GM12878 (cell line): ENCODE data around the gene RNF181. TPM values are rescaled to one million over a fixed set of nuclear protein-coding genes. Genes with fewer than 3 reads are reported as not detected.
A peak's percentile ranks its signal among the peaks of the same experiment; 100 is the strongest.

Experiments used
- ATAC-seq: fragments of 200-7000 bp; cut with Tn5 transposase; 3 replicates; pipeline ENCODE4 v1.9.1; 2020; ENCODE audit warnings: mild to moderate bottlenecking, moderate library complexity
- BruUV-seq: library from RNA; stranded (reverse); fragments of 400-500 nt; replicated peaks from 2 replicates; lab custom pipeline; 2021; lab: Mats Ljungman, UMichigan
- CTCF ChIA-PET: fragments of 300-600 bp; sonication (Branson Sonifier 250); formaldehyde crosslinking; extraction: SDS; loops from one replicate; lab custom pipeline; 2021; ENCODE audit warnings: inconsistent platforms; lab: Yijun Ruan, JAX
- POLR2A ChIA-PET: fragments of 350-600 bp; formaldehyde crosslinking; extraction: SDS; loops from one replicate; lab custom pipeline; 2021; ENCODE audit warnings: inconsistent platforms; lab: Charles Lee
- RAD21 ChIA-PET: fragments of 300-600 bp; sonication (Branson Sonifier 250); formaldehyde crosslinking; loops from one replicate; lab custom pipeline; 2023; ENCODE audit warnings: antibody characterized with exemption; ENCODE audit not compliant: unreplicated experiment; lab: Charles Lee
- SMC1A ChIA-PET: fragments of 300-600 bp; sonication (Branson Sonifier 250); formaldehyde crosslinking; loops from one replicate; lab custom pipeline; 2023; ENCODE audit not compliant: unreplicated experiment, uncharacterized antibody; lab: Charles Lee
- DNase-seq: peaks from one replicate; pipeline ENCODE4 v3.0.0-alpha.2; 2011; ENCODE audit warnings: low read depth, low spot score
- FAIRE-seq: peaks from 3 replicates; lab custom pipeline; 2011; peaks lifted over from hg19 to GRCh38; lab: Jason Lieb, UNC
- H2AFZ ChIP-seq: 2 replicates; pipeline ENCODE4 v1.6.0; 2011; ENCODE audit warnings: low read depth, low read length, control low read depth; ENCODE audit not compliant: control insufficient read depth
- H3K27ac ChIP-seq: 2 replicates; pipeline ENCODE4 v1.5.1; 2011; ENCODE audit warnings: control low read depth; ENCODE audit not compliant: control insufficient read depth, insufficient read depth
- H3K27me3 ChIP-seq, 2 experiments: replicated peaks in 1 of 2; 2 replicates each; pipeline versions ENCODE4 v1.6.0 to v1.6.1; 2011; ENCODE audit warnings: low read length in 1 of 2; ENCODE audit not compliant: control insufficient read depth in 2 of 2, insufficient read depth in 2 of 2
- H3K36me3 ChIP-seq, 2 experiments: 2 replicates each; pipeline ENCODE4 v1.5.1; 2011; ENCODE audit warnings: low read length in 1 of 2; ENCODE audit not compliant: control insufficient read depth in 2 of 2, insufficient read depth in 2 of 2
- H3K4me1 ChIP-seq: 2 replicates; pipeline ENCODE4 v1.6.1; 2011; ENCODE audit warnings: mild to moderate bottlenecking, low read length, moderate library complexity, mixed read lengths; ENCODE audit not compliant: control insufficient read depth, insufficient read depth
- H3K4me2 ChIP-seq: 2 replicates; pipeline ENCODE4 v1.6.0; 2011; ENCODE audit warnings: control low read depth; ENCODE audit not compliant: control insufficient read depth, insufficient read depth
- H3K4me3 ChIP-seq: fragments of 200-600 bp; sonication (generic); 2 replicates; pipeline ENCODE4 v1.5.1; 2016
- H3K79me2 ChIP-seq: 2 replicates; pipeline ENCODE4 v1.6.0; 2011; ENCODE audit warnings: low read length; ENCODE audit not compliant: control insufficient read depth, insufficient read depth
- H3K9ac ChIP-seq: 2 replicates; pipeline ENCODE4 v1.8.0; 2011; ENCODE audit warnings: low read length, control low read depth, mixed read lengths; ENCODE audit not compliant: control insufficient read depth, insufficient read depth
- H3K9me3 ChIP-seq: replicated peaks from 3 replicates; pipeline ENCODE4 v1.5.1; 2011; ENCODE audit warnings: mild to moderate bottlenecking, low read length; ENCODE audit not compliant: control insufficient read depth, insufficient read depth
- H4K20me1 ChIP-seq: 2 replicates; pipeline ENCODE4 v1.6.0; 2011; ENCODE audit not compliant: control insufficient read depth, insufficient read depth
- BCL11A ChIP-seq: IDR thresholded peaks from 2 replicates; pipeline ENCODE4 v1.6.1; 2011; ENCODE audit warnings: low read depth, low read length
- CBX3 ChIP-seq: fragments of 200-600 bp; sonication (generic); IDR thresholded peaks from 2 replicates; pipeline ENCODE4 v1.6.1; 2016; ENCODE audit warnings: low read depth, borderline replicate concordance
- CHD4 ChIP-seq: fragments of 200-600 bp; sonication (generic); IDR thresholded peaks from 2 replicates; pipeline ENCODE4 v1.6.1; 2016; ENCODE audit warnings: mild to moderate bottlenecking
- FOXM1 ChIP-seq: IDR thresholded peaks from 2 replicates; pipeline ENCODE4 v1.6.1; 2012; ENCODE audit warnings: low read depth, mild to moderate bottlenecking, inconsistent platforms, low read length, moderate library complexity
- HDGF ChIP-seq: fragments of 450-650 bp; IDR thresholded peaks from 2 replicates; pipeline ENCODE4 v1.6.1; 2016; ENCODE audit warnings: antibody characterized with exemption
- NBN ChIP-seq: fragments of 450-650 bp; IDR thresholded peaks from 2 replicates; pipeline ENCODE4 v1.6.1; 2016
- POLR2A ChIP-seq: IDR thresholded peaks from 2 replicates; pipeline ENCODE4 v1.6.1; 2011; ENCODE audit warnings: low read depth, mild to moderate bottlenecking, low read length
- SIN3A ChIP-seq: IDR thresholded peaks from 2 replicates; pipeline ENCODE4 v1.6.1; 2012; ENCODE audit warnings: low read depth, low read length, improper control_type of control experiment
- SIX5 ChIP-seq: IDR thresholded peaks from 2 replicates; pipeline ENCODE4 v1.6.1; 2011; ENCODE audit warnings: mild to moderate bottlenecking, low read depth, low read length, moderate library complexity; ENCODE audit not compliant: severe bottlenecking
- SREBF1 ChIP-seq: IDR thresholded peaks from 2 replicates; pipeline ENCODE4 v1.6.1; 2012; ENCODE audit warnings: mild to moderate bottlenecking, low read length
- ZBED1 ChIP-seq: IDR thresholded peaks from 2 replicates; pipeline ENCODE4 v1.6.1; 2016; ENCODE audit warnings: borderline replicate concordance
- WGBS: methylation state at CpG from one replicate; pipeline ENCODE4 v1.1.6; 2016; ENCODE audit warnings: low lambda C conversion rate; ENCODE audit not compliant: insufficient replicate concordance, insufficient coverage; ENCODE audit errors: missing lambda C conversion rate; 5-methylcytosine and 5-hydroxymethylcytosine counted together
- in situ Hi-C: fragments of 300-500 bp; cut with MboI; formaldehyde crosslinking; loops from 9 replicates; pipeline ENCODE4 v1.14.3; 2018; ENCODE audit warnings: mixed read lengths
- intact Hi-C: fragments of 100-400 bp; cut with micrococcal nuclease; formaldehyde crosslinking; loops from one replicate; pipeline ENCODE4 v1.14.2; 2022; ENCODE audit not compliant: unreplicated experiment
- polyA plus RNA-seq, 11 experiments: library from polyadenylated mRNA; depleted of rRNA in 4 of 11; unstranded in 6 of 11; stranded (reverse) in 5 of 11; fragments of >200 nt; fragmentation: Nextera tagmentation in 4 of 11; fragmentation: Illumina TruSeq in 1 of 11; extraction: Ambion mirVana in 4 of 11; extraction: Trizol in 1 of 11; gene quantifications; 1 replicate in 1 of 11; 2 replicates in 10 of 11; pipeline versions ENCODE4 v1.2.1 to v1.2.3, GENCODE V29; 2011 to 2016; ENCODE audit warnings: inconsistent platforms in 2 of 11, missing spikeins in 2 of 11, low read depth in 1 of 11
- total RNA-seq, 4 experiments: library from RNA; depleted of rRNA in 3 of 4; stranded (reverse); fragments of >200 nt in 3 of 4; fragmentation: Illumina TruSeq in 1 of 4; extraction: Trizol in 1 of 4; gene quantifications; 2 replicates each; pipeline versions ENCODE4 v1.2.1 to v1.2.3, GENCODE V29; 2013 to 2021
- TF ChIP-seq, protein P1 (sequence below): fragments of 450-650 bp; IDR thresholded peaks from 2 replicates; pipeline ENCODE4 v1.6.1; 2018; ENCODE audit warnings: borderline replicate concordance, mild to moderate bottlenecking; ENCODE audit not compliant: partially characterized antibody

Gene RNF181
- total and polyA plus RNA-seq, 10 of the 15 experiments (the other 5 are each of a cell fraction or from before 2014, with no cell fraction given): 101 to 409 (median 213) TPM

DNA sequence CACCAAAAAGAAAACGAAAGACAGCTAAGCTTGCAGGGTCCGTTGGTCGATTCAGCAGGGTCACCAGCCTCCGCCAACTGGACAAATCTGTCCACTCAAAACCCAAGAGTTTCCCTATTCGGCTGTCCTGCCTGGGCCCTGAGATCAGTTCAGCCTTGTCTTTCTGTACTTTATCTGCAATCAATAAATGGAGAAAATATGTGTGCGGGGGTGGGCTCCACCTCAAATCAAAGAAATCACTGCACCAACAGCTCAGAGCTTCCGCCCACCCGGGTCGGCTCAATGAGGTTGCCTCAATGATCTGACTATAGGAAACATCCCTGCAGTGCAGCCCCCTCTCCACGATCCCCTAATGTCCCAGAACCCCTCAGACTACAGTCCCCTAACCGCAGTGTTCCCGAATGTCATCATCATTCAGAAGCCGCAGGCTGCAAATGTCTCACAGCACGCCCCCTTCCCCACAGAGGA lies 34.7 kb upstream of the RNF181 start:
- ChIA-PET RAD21 (interaction anchor here (0.9 to 2.7 kb wide), 7 partner anchors 8 to 141 kb away, joined by 3 to 15 read pairs (median 4); partner anchors contain the start of genes SH2D6 and VAMP8), CTCF (interaction anchor here (0.6 to 4.4 kb wide), 8 partner anchors 9 to 260 kb away, joined by 3 to 28 read pairs (median 3); no protein-coding TSS in a partner anchor), SMC1A (interaction anchor here (0.7 to 3.2 kb wide), 9 partner anchors 10 to 507 kb away, joined by 3 to 21 read pairs (median 7); partner anchors contain the start of gene RNF181), POLR2A (interaction anchor here (0.6 to 6.2 kb wide), 14 partner anchors 11 to 626 kb away, joined by 3 to 32 read pairs (median 6); partner anchors contain the start of genes MAT2A, RNF181, TMEM150A and VAMP8)
- Histone ChIP-seq H3K4me3 (peak overlapping the region; percentile 98), H3K36me3 (peaks cover 0 to 5% of the 10 kb centered on the region in 2 experiments; a peak in 1 of 4 replicates), H4K20me1 (no peaks in the 10 kb centered on the region), H3K27ac (peak overlapping the region; percentile 5; the same call in 1 of the 2 replicates), H3K79me2 (peaks cover 18% of the 10 kb centered on the region), H3K9ac (peak overlapping the region; percentile 80), H3K27me3 (no peaks in the 10 kb centered on the region), H3K4me1 (no peaks in the 10 kb centered on the region; the same call in 1 of the 2 replicates), H3K4me2 (peak overlapping the region; percentile 66), H2AFZ (peak overlapping the region; percentile 87), H3K9me3 (no peaks in the 10 kb centered on the region)
- TF ChIP-seq ZBED1: no peak
- TF ChIP-seq SREBF1: no peak
- no peak for TF ChIP-seq CBX3
- no peak for TF ChIP-seq CHD4
- TF ChIP-seq FOXM1: no peak
- TF ChIP-seq, protein P1, sequence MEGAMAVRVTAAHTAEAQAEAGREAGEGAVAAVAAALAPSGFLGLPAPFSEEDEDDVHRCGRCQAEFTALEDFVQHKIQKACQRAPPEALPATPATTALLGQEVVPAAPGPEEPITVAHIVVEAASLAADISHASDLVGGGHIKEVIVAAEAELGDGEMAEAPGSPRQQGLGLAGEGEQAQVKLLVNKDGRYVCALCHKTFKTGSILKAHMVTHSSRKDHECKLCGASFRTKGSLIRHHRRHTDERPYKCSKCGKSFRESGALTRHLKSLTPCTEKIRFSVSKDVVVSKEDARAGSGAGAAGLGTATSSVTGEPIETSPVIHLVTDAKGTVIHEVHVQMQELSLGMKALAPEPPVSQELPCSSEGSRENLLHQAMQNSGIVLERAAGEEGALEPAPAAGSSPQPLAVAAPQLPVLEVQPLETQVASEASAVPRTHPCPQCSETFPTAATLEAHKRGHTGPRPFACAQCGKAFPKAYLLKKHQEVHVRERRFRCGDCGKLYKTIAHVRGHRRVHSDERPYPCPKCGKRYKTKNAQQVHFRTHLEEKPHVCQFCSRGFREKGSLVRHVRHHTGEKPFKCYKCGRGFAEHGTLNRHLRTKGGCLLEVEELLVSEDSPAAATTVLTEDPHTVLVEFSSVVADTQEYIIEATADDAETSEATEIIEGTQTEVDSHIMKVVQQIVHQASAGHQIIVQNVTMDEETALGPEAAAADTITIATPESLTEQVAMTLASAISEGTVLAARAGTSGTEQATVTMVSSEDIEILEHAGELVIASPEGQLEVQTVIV: no peak
- no peak for TF ChIP-seq HDGF
- TF ChIP-seq NBN: no peak
- TF ChIP-seq SIX5: no peak
- no peak for TF ChIP-seq POLR2A
- no peak for TF ChIP-seq SIN3A
- TF ChIP-seq BCL11A: no peak
- BruUV-seq: TSS peak; percentile 65
- ATAC-seq (peak; percentile 34), FAIRE-seq (no peak), DNase-seq (no peak)
- in situ Hi-C loops (no loop called here), intact Hi-C loops (loop anchor here (2.0 kb wide), 1 partner anchor 42 kb away; the partner anchor contains the start of gene TMEM150A)
- 1% methylated on average over 14 of the region's 14 CpGs for WGBS
